Measurements from ENCODE around the gene GIGYF2.

GIGYF2 gene

GRCh38 chr2:232879618-232880494 lies 182.7 kb downstream of the GIGYF2 start:
- DNase-seq (ENCODE audit: low spot score): no peak

- no peak for DNase-seq (ENCODE audit: low spot score)
These were observed 183.7 kb downstream of the GIGYF2 start for GRCh38 chr2:232880764-232881351.

GRCh38 chr2:232882085-232882484 lies 185.0 kb downstream of the GIGYF2 start:
- DNase-seq (ENCODE audit: low spot score): no peak

GRCh38 chr2:232882505-232883115 lies 185.5 kb downstream of the GIGYF2 start:
- DNase-seq (ENCODE audit: low spot score): no peak

- no peak for DNase-seq (ENCODE audit: low spot score)
These were observed 186.1 kb downstream of the GIGYF2 start for GRCh38 chr2:232883116-232883721.

GRCh38 chr2:232884001-232884421 lies 186.9 kb downstream of the GIGYF2 start:
- DNase-seq (ENCODE audit: low spot score): no peak

GRCh38 chr2:232884549-232885263 lies 187.6 kb downstream of the GIGYF2 start:
- DNase-seq (ENCODE audit: low spot score): no peak

- no peak for DNase-seq (ENCODE audit: low spot score)
These were observed 188.3 kb downstream of the GIGYF2 start for GRCh38 chr2:232885264-232885961.

DNA sequence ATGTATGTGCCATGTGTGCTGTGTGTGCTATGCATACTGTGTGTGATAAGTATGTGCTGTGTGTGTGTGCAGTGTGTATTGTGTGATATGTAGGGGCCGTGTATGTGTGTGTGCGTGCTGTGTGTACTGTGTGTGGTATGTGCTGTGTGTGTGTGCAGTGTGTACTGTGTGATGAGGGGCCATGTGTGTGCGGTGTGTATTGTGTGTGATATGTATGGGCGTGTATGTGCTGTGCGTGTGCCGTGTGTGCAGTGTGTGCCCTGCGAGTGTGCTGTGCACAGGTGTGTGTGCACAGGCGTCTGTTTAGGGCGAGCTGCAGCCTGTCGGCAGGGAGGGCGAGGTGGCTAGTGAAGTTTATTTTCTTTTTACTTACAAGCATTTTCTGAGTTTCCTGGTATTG lies 189.0 kb downstream of the GIGYF2 start:
- no peak for DNase-seq (ENCODE audit: low spot score)

GRCh38 chr2:232886632-232887031 lies 189.5 kb downstream of the GIGYF2 start:
- no peak for DNase-seq (ENCODE audit: low spot score)

GRCh38 chr2:232887171-232887850 lies 190.2 kb downstream of the GIGYF2 start:
- no peak for DNase-seq (ENCODE audit: low spot score)

DNA sequence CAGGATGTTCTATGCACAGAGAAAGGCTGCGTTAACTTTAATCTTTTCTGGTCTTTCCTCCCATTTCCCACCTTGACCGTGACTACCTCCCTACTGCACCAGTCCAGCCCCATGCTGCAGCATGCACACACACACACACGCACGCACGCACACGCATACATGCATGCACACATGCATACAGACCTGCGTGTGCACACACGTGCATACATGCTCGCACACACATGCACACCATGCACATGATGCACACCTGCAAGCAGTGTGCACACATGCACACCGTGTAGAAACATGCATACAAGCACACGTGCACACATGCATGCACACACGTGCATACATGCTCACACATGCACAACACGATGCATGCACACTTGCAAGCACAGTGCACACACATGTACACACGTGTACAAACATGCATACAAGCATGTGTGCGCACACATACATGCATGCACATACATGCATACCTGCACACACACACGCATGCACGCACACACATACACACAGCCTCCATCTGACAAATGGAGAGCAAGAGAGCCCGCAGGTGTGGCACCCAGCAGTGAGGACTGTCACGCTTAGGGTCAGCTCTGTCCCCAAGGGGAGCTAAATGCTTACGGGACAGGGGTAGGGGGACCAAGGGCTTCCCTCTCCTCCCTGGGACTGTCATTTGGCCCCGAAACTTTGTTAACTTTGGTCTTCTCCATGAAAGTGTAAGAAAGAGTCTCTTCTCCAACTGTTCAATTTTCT lies 191.1 kb downstream of the GIGYF2 start:
- no peak for DNase-seq (ENCODE audit: low spot score)

DNA sequence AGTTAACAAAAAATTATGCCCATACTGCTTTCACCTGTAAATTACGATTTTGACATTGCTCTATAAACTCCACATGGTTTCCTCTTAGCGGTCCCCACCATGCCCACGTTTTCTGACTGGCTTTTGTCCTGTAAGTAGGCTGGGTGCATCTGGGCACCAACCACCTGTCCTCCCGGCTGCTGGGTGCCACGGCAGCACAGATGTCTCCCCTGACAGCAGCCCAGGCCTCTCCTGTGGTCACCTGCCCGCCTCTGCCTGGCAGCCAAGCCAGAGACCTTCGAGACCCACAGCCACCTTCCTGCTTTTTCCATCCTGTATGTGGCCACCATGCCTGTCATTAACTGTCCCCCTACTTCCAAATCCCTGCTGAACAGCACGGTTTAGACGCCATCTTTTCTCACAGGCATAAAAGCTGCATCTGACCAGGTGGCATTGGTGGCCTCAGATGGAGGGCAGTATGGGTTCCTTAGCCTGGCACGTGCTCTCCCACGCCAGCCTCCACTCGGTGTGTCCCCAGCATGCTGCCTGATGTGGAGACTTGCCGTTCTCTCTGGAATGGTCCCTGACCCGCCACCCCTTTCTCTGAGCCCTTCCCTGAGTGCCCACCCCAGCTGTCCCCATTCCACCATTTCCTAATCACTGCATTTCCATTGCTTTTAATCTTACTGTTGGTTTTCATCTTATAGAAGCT lies 191.9 kb downstream of the GIGYF2 start:
- no peak for DNase-seq (ENCODE audit: low spot score)

- no peak for DNase-seq (ENCODE audit: low spot score)
These were observed 192.8 kb downstream of the GIGYF2 start for GRCh38 chr2:232889876-232890401.

DNA sequence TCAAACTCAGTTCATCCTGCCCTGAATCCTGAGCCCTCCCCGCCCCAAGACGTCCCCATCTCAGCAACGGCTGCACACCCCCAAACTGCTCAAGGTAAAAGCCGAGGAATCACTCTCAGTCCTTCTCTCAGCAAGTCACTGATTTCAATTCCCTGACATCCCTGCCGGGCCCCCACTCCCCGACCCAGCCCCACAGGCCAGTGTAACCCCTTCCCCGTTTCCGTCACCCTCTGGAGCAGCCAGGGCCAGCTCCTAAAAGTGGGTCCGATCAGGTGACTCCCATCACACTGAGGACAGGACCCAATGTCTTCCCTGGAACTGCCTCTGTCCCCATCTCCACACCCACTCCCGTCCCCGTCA lies 193.4 kb downstream of the GIGYF2 start:
- no peak for DNase-seq (ENCODE audit: low spot score)

DNA sequence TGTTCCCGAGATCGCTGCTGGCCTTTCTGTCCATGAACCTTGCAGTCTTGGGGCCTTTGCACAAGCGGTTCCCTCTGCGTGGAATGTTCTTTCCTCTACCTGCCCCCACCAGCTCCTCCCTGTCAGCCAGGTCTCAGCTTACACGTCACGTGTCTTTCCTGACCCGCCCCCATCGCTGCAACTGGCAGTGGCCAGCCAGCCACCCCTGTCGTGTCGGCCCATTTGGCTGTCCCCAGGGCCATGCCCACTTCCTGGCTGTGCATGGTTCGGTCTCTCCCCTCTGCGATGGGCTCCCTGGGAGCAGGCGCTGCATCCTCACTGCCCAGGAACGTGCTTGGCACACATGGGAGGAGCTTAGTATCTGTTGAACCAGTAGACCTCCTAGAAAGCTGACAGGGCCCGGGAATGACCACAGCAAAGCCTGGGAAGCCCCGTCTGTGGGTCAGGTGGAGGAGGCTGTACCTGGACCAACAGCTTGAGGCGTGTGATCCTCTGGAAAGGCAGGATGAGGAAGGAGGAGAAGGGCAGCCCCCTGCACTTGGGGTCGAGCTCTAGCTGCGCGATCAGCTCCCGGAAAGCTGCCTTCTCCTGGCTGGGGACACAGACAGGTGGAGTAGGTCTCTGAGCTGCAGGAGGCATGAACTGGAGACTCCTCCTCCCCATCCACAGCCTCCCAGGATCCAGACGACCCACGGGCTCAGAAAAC lies 193.9 kb downstream of the GIGYF2 start:
- no peak for DNase-seq (ENCODE audit: low spot score)

- DNase-seq (ENCODE audit: low spot score): peak; percentile 72
These were observed 194.5 kb downstream of the GIGYF2 start for GRCh38 chr2:232891621-232892071.

- no peak for DNase-seq (ENCODE audit: low spot score)
These were observed 195.1 kb downstream of the GIGYF2 start for GRCh38 chr2:232892221-232892620.

DNA sequence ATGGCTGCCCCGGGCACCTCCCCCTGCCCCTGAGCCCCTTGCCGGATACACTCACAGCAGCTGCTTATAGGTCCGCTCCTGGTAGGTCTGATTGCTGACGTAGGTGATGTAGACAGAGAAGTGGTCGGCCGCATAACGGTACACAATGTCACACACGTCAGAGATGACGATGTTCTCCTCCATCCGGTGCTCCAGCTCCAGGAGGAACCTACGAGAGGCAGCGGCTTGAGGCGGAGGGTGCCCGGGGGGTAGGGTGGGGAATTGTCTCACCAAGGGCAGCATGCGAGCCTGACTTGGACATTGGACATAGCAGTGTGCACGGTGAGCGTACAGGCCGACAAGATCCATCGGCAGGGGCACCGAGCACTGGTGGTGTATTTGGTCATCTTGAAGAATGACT lies 195.7 kb downstream of the GIGYF2 start:
- DNase-seq (ENCODE audit: low spot score): no peak
